T-helper 1 cell (primary cell): ENCODE results near the gene TACC3.

ENCODE experiments used
- DNase-seq, 5 donors: peaks; one replicate each; pipeline ENCODE4 v3.0.0-alpha.2; 2012 to 2020

Gene TACC3

GRCh38 chr4:1746919-1747602 is 25.7 kb downstream of the TACC3 start:
- no peak for DNase-seq

- no peak for DNase-seq
These were observed 26.3 kb downstream of the TACC3 start for GRCh38 chr4:1747603-1747967.

GRCh38 chr4:1748465-1748995 is 27.2 kb downstream of the TACC3 start:
- DNase-seq = peak; percentile 49 to 78 (median 71)

- DNase-seq = no peak
These were observed 28.0 kb downstream of the TACC3 start for GRCh38 chr4:1749370-1749769.

GRCh38 chr4:1749826-1750225 is 28.5 kb downstream of the TACC3 start:
- DNase-seq = no peak

GRCh38 chr4:1750381-1751154 is 29.2 kb downstream of the TACC3 start:
- no peak for DNase-seq

GRCh38 chr4:1751155-1751918 is 30.0 kb downstream of the TACC3 start:
- DNase-seq = no peak

- DNase-seq = no peak
These were observed 30.6 kb downstream of the TACC3 start for GRCh38 chr4:1751919-1752283.

GRCh38 chr4:1752284-1753041 is 31.1 kb downstream of the TACC3 start:
- DNase-seq = peak in 1 of 5 donors; percentile 55

- DNase-seq = no peak
These were observed 32.0 kb downstream of the TACC3 start for GRCh38 chr4:1753294-1753696.

GRCh38 chr4:1753697-1754311 is 32.5 kb downstream of the TACC3 start:
- no peak for DNase-seq

- DNase-seq = no peak
These were observed 33.0 kb downstream of the TACC3 start for GRCh38 chr4:1754336-1754735.

- no peak for DNase-seq
These were observed 34.0 kb downstream of the TACC3 start for GRCh38 chr4:1755297-1755696.

GRCh38 chr4:1756079-1756478 is 34.8 kb downstream of the TACC3 start:
- no peak for DNase-seq

GRCh38 chr4:1756893-1757779 is 35.8 kb downstream of the TACC3 start:
- DNase-seq = no peak

- DNase-seq = no peak
These were observed 36.5 kb downstream of the TACC3 start for GRCh38 chr4:1757836-1758235.

- DNase-seq = no peak
These were observed 37.2 kb downstream of the TACC3 start for GRCh38 chr4:1758306-1759121.

- no peak for DNase-seq
These were observed 38.0 kb downstream of the TACC3 start for GRCh38 chr4:1759170-1759817.

- DNase-seq = no peak
These were observed 38.5 kb downstream of the TACC3 start for GRCh38 chr4:1759818-1760223.
